Tibial nerve (tissue), 4 donors: ENCODE results near the gene TRMT44. TPM values are rescaled to one million over a fixed set of nuclear protein-coding genes. Genes with fewer than 3 reads are reported as not detected.
A peak's percentile ranks its signal among the peaks of the same experiment; 100 is the strongest.

Experiments
- DNase-seq, 2 donors: peaks; one replicate each; pipeline ENCODE4 v3.0.0-alpha.2; 2019; ENCODE audit warnings: low spot score in 2 of 2
- H3K27ac ChIP-seq, 4 donors: fragments of 200-600 bp; sonication (generic) in 3 of 4; one replicate each; pipeline ENCODE4 v1.5.1; 2017 to 2019; ENCODE audit warnings: mild to moderate bottlenecking in 1 of 4
- H3K27me3 ChIP-seq, 2 donors: fragments of 200-600 bp; sonication (generic) in 1 of 2; one replicate each; pipeline versions ENCODE4 v1.5.1 to v1.6.0; 2017 to 2019
- H3K36me3 ChIP-seq, 3 donors: fragments of 200-600 bp; sonication (generic); one replicate each; pipeline ENCODE4 v1.5.1; 2018 to 2019
- H3K4me1 ChIP-seq, 4 donors: fragments of 200-600 bp; sonication (generic) in 3 of 4; one replicate each; pipeline ENCODE4 v1.5.1; 2017 to 2019
- H3K4me3 ChIP-seq, 4 donors: fragments of 200-600 bp; sonication (generic) in 3 of 4; one replicate each; pipeline ENCODE4 v1.5.1; 2017 to 2019; ENCODE audit warnings: mild to moderate bottlenecking in 1 of 4, moderate library complexity in 1 of 4
- H3K9me3 ChIP-seq, 4 donors: fragments of 200-600 bp; sonication (generic) in 3 of 4; one replicate each; pipeline ENCODE4 v1.5.1; 2017 to 2019
- CTCF ChIP-seq, 5 experiments: fragments of 200-600 bp in 3 of 5; fragments of 450-650 bp in 2 of 5; sonication (generic) in 3 of 5; IDR thresholded peaks; one replicate each; pipeline ENCODE4 v1.5.1; 2016 to 2019; ENCODE audit warnings: antibody characterized with exemption in 5 of 5, mild to moderate bottlenecking in 3 of 5, moderate library complexity in 2 of 5
- EP300 ChIP-seq, 2 donors: sonication (generic); formaldehyde crosslinking; IDR thresholded peaks; one replicate each; pipeline ENCODE4 v1.6.1; 2017; ENCODE audit warnings: antibody characterized with exemption in 2 of 2, mild to moderate bottlenecking in 1 of 2
- POLR2A ChIP-seq, 2 donors: fragments of 450-650 bp; IDR thresholded peaks; one replicate each; pipeline ENCODE4 v1.6.1; 2017; ENCODE audit warnings: antibody characterized with exemption in 2 of 2, mild to moderate bottlenecking in 2 of 2, moderate library complexity in 2 of 2
- WGBS, 2 donors: methylation state at CpG; one replicate each; pipeline ENCODE4 v1.1.5; 2018; 5-methylcytosine and 5-hydroxymethylcytosine counted together
- total RNA-seq, 4 donors: library from RNA; depleted of rRNA; stranded (reverse); fragments of >200 nt; gene quantifications; one replicate each; pipeline ENCODE4 v1.1.0, GENCODE V29; 2016

TRMT44 gene
- total RNA-seq, 4 donors from 2014 or later = 24.5 to 71.4 (median 52.9) TPM

GRCh38 chr4:8399298-8399697 is 41.3 kb upstream of the TRMT44 start:
- Histone ChIP-seq H3K36me3 (peaks cover 0 to 67% (median 0%) of the 10 kb centered on the region in 3 donors), H3K4me1 (peaks cover 0 to 39% (median 10%) of the 10 kb centered on the region in 4 donors)

GRCh38 chr4:8400632-8401325 is 39.8 kb upstream of the TRMT44 start:
- no peak for TF ChIP-seq POLR2A (IDR thresholded peaks at IDR 0.05)
- no peak for TF ChIP-seq EP300 (IDR thresholded peaks at IDR 0.05)
- TF ChIP-seq CTCF (IDR thresholded peaks at IDR 0.05) = no peak
- DNase-seq = no peak
- H3K4me3 ChIP-seq = no peak overlapping the region
- peaks cover 0 to 76% (median 0%) of the 10 kb centered on the region in 3 donors for H3K36me3 ChIP-seq
- no peak overlapping the region for H3K27ac ChIP-seq
- no peaks in the 10 kb centered on the region for H3K9me3 ChIP-seq
- no peaks in the 10 kb centered on the region for H3K27me3 ChIP-seq
- peaks cover 0 to 26% (median 5%) of the 10 kb centered on the region in 4 donors for H3K4me1 ChIP-seq
- 74 to 80% methylated on average over 13 of the region's 13 CpGs for WGBS, 2 donors

More at GRCh38 chr4:8399298-8399697, 41.3 kb upstream of the TRMT44 start:
- Histone ChIP-seq H3K4me3 (no peak overlapping the region), H3K27me3 (no peaks in the 10 kb centered on the region), H3K9me3 (no peaks in the 10 kb centered on the region), H3K27ac (no peak overlapping the region)
- no peak for DNase-seq
- WGBS, 2 donors = 93 to 94% methylated on average over 8 to 15 of the region's 15 CpGs
- TF ChIP-seq POLR2A (IDR thresholded peaks at IDR 0.05) = no peak
- no peak for TF ChIP-seq EP300 (IDR thresholded peaks at IDR 0.05)
- TF ChIP-seq CTCF (IDR thresholded peaks at IDR 0.05) = no peak

GRCh38 chr4:8401665-8402064 is 38.9 kb upstream of the TRMT44 start:
- H3K36me3 ChIP-seq = peaks cover 0 to 76% (median 0%) of the 10 kb centered on the region in 3 donors

DNA sequence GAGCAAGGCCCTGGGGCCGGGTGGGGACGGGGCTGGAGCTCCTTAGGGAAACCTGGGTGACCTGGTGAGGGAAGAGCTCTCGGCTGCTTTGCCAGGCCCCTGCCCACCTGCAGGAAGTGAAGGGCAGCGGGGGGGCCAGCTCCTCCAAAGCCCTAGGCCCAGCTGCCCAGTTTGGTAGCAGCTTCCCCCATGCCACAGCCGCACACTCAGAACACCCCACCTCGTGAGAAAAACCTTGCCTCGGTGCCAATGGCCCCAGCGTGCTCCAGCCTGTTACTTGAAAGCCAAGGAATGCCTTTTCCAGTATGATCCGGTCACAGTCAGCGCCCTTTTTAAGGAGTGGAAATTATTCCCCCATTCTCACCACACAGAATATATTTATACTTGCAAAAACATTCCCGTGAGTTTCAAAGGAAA is 38.4 kb upstream of the TRMT44 start:
- Histone ChIP-seq H3K4me3 (no peak overlapping the region), H3K27ac (peak overlapping the region; percentile 34 to 70 (median 52)), H3K36me3 (peaks cover 0 to 76% (median 0%) of the 10 kb centered on the region in 3 donors), H3K9me3 (no peaks in the 10 kb centered on the region), H3K27me3 (no peaks in the 10 kb centered on the region), H3K4me1 (peaks cover 0 to 26% (median 5%) of the 10 kb centered on the region in 4 donors)
- DNase-seq = no peak
- 54 to 55% methylated on average over 10 to 11 of the region's 11 CpGs for WGBS, 2 donors
- TF ChIP-seq POLR2A (IDR thresholded peaks at IDR 0.05) (no peak), EP300 (IDR thresholded peaks at IDR 0.05) (no peak), CTCF (IDR thresholded peaks at IDR 0.05) (no peak)

More at GRCh38 chr4:8401665-8402064, 38.9 kb upstream of the TRMT44 start:
- no peak overlapping the region for H3K4me3 ChIP-seq
- no peak for DNase-seq
- peaks cover 0 to 26% (median 5%) of the 10 kb centered on the region in 4 donors for H3K4me1 ChIP-seq
- peak overlapping the region; percentile 34 to 70 (median 52) for H3K27ac ChIP-seq
- 90 to 94% methylated on average over 10 of the region's 10 CpGs for WGBS, 2 donors
- no peaks in the 10 kb centered on the region for H3K9me3 ChIP-seq
- TF ChIP-seq POLR2A (IDR thresholded peaks at IDR 0.05) = no peak
- no peak for TF ChIP-seq EP300 (IDR thresholded peaks at IDR 0.05)
- no peak for TF ChIP-seq CTCF (IDR thresholded peaks at IDR 0.05)
- no peaks in the 10 kb centered on the region for H3K27me3 ChIP-seq

DNA sequence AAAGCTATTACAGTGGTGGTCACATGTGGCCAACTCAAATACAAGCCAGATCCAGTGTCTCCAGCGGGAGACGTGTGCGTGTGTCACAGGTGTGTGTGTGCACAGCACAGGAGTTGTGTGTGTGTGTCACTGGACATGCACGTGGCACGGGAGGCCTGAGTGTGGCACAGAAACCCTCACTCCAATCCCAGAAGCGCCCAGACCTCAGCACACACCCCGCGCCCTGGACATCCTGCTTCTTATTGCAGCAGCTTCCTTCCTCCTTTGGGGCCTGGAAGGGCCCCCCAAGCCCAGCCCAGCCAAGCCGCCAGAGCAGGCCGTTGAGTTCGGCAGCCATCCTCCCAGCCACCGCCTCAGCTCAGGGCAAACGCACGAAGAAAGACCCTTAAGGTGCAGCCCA is 37.9 kb upstream of the TRMT44 start:
- H3K27ac ChIP-seq = peak overlapping the region in 3 of 4 donors; percentile 5 to 70 (median 21)
- no peaks in the 10 kb centered on the region for H3K9me3 ChIP-seq
- TF ChIP-seq EP300 (IDR thresholded peaks at IDR 0.05) (no peak), POLR2A (IDR thresholded peaks at IDR 0.05) (no peak), CTCF (IDR thresholded peaks at IDR 0.05) (no peak)
- no peak overlapping the region for H3K4me3 ChIP-seq
- no peaks in the 10 kb centered on the region for H3K27me3 ChIP-seq
- WGBS, 2 donors = 65 to 71% methylated on average over 14 of the region's 14 CpGs
- peak in 1 of 2 donors; percentile 19 for DNase-seq
- peaks cover 0 to 76% (median 3%) of the 10 kb centered on the region in 3 donors for H3K36me3 ChIP-seq
- peaks cover 0 to 26% (median 5%) of the 10 kb centered on the region in 4 donors for H3K4me1 ChIP-seq
